HG02588 (cell line): Measurements from ENCODE around the gene PTPRF.
"Not testable (repeated sequence)": the region's sequence is repeated elsewhere in the genome, so short reads cannot be mapped to it uniquely, and the experiment has no call there.

Experiments
- ATAC-seq: cut with Tn5 transposase; IDR thresholded peaks from one replicate; pipeline ENCODE4 v1.9.1; 2021; ENCODE audit warnings: mild to moderate bottlenecking, moderate library complexity; ENCODE audit not compliant: unreplicated experiment

Gene PTPRF

DNA sequence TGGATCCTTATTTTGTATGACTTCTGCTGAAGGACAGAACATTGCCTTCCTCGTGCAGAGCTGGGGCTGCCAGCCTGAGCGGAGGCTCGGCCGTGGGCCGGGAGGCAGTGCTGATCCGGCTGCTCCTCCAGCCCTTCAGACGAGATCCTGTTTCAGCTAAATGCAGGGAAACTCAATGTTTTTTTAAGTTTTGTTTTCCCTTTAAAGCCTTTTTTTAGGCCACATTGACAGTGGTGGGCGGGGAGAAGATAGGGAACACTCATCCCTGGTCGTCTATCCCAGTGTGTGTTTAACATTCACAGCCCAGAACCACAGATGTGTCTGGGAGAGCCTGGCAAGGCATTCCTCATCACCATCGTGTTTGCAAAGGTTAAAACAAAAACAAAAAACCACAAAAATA is 91.8 kb downstream of the PTPRF start:
- no peak for ATAC-seq

DNA sequence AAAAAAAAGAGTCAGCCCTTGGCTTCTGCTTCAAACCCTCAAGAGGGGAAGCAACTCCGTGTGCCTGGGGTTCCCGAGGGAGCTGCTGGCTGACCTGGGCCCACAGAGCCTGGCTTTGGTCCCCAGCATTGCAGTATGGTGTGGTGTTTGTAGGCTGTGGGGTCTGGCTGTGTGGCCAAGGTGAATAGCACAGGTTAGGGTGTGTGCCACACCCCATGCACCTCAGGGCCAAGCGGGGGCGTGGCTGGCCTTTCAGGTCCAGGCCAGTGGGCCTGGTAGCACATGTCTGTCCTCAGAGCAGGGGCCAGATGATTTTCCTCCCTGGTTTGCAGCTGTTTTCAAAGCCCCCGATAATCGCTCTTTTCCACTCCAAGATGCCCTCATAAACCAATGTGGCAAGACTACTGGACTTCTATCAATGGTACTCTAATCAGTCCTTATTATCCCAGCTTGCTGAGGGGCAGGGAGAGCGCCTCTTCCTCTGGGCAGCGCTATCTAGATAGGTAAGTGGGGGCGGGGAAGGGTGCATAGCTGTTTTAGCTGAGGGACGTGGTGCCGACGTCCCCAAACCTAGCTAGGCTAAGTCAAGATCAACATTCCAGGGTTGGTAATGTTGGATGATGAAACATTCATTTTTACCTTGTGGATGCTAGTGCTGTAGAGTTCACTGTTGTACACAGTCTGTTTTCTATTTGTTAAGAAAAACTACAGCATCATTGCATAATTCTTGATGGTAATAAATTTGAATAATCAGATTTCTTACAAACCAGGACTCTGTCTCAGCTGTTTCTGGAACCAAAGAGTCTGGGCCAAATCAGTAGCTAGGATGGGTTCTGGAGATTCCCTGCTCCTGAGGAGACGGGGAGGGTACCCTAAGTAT is 92.5 kb downstream of the PTPRF start:
- no peak for ATAC-seq

- no peak for ATAC-seq
These were observed 94.5 kb downstream of the PTPRF start for GRCh38 chr1:43625063-43625780.

DNA sequence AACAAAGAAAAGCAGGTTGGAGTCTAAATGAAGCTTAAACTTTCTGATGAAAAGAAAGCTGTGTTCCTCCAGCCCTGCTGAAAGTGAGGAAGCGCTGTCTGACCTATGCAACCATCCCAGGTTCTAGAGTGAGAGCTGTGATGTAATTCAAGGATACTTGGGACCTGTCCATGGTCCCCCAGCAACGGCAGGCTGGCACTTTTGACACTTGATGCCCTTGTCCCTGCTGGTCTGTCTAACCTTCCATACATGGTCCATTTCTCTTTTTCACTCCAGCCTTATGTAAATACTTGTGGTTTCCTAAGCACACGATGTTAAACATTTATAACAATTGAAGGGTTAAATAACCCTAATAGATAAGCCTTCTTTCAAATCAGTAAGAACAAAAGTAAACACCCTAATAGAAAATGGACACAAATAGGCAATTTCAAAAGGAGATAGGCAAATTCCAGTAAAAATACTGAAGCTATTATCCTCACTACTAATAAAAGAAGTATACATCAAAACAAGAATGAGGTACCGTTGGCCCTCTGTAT is 101.5 kb downstream of the PTPRF start:
- ATAC-seq: no peak

DNA sequence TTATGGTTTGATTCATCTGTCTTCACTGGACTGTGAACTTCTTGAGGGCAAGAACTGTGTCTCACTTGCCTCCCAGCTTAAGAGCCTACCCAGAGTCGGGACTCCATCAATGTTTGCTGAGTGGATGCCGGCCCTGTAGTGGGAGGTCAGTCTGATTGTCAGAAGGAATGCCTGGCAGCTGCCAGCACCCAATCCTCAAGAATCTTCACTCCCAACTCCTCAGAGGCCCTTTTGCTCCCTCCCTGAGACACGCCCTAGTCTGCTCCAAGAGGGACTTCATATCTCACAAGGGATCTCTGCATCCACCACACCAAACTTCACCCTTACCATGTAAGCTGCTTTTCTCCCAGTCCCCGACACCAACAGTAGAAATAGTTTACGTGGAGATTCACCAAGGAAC is 104.0 kb downstream of the PTPRF start:
- no peak for ATAC-seq

GRCh38 chr1:43636006-43636641 is 105.4 kb downstream of the PTPRF start:
- ATAC-seq: no peak

DNA sequence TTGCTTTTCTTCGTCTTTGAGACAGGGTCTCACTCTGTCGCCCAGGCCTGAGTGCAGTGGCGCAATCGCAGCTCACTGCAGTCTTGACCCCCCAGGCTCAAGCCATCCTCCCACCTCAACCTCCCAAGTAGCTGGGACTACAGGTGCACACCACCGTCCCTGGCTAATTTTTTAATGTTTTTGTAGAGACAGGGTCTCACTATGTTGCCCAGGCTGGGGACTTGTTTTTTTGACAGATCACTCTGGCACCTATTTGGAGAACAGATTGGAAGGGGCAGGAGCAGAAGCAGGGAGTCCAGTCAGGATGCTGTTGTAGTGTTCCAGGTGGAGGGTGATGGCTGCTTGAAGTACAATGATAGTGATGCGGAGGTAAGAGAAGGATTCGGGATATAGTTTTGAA is 106.6 kb downstream of the PTPRF start:
- ATAC-seq: no peak

DNA sequence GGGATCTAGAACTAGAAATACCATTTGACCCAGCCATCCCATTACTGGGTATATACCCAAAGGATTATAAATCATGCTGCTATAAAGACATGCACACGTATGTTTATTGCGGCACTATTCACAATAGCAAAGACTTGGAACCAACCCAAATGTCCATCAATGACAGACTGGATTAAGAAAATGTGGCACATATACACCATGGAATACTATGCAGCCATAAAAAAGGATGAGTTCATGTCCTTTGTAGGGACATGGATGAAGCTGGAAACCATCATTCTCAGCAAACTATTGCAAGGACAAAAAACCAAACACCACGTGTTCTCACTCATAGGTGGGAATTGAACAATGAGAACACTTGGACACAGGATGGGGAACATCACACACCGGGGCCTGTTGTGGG is 107.7 kb downstream of the PTPRF start:
- ATAC-seq: not testable (repeated sequence)

DNA sequence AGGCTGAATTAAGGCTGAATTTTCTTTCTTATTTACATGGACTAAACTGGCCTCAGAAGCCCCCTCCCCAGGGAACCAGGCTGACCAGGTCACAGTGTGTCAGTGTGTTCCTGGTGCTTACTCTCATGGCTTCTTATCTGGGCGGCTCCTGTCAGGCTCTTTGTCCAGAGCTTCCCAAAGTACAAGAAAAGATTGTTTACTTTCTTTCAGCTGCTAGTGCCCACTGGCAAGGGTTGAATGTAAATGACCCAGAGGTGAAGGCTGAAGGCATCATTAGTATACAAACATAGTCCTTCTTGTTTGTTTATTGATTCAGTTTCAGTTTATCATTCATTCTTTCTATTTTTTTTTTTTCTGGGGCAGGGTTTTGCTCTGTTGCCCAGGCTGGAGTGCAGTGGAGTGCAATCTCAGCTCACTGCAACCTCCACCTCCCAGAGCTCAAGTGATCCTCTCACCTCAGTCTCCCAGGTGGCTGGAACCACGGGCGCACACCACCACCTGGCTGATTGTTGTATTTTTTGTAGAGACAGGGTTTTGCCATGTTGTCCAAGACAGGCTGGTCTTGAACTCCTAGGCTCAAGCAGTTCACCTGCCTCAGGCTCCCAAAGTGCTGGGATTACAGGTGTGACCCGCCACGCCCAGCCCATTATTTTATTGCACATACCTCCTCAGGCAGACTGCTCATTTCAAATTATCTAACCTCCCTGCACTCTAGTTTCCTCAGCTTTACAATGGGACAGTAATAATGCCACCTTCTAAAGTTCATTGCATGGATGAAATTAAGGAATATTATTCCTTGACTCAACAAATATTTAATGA is 109.5 kb downstream of the PTPRF start:
- ATAC-seq: no peak

- no peak for ATAC-seq
These were observed 113.9 kb downstream of the PTPRF start for GRCh38 chr1:43644558-43644957.

GRCh38 chr1:43645461-43645860 is 114.8 kb downstream of the PTPRF start:
- no peak for ATAC-seq

- ATAC-seq: not testable (repeated sequence)
These were observed 116.6 kb downstream of the PTPRF start for GRCh38 chr1:43647331-43647730.

- ATAC-seq: no peak
These were observed 117.7 kb downstream of the PTPRF start for GRCh38 chr1:43648221-43648847.

- no peak for ATAC-seq
These were observed 118.3 kb downstream of the PTPRF start for GRCh38 chr1:43648876-43649477.

- ATAC-seq: peak; percentile 57
These were observed 119.8 kb downstream of the PTPRF start for GRCh38 chr1:43650310-43651085.

GRCh38 chr1:43651188-43651587 is 120.5 kb downstream of the PTPRF start:
- ATAC-seq: no peak

GRCh38 chr1:43651902-43652301 is 121.2 kb downstream of the PTPRF start:
- ATAC-seq: no peak

DNA sequence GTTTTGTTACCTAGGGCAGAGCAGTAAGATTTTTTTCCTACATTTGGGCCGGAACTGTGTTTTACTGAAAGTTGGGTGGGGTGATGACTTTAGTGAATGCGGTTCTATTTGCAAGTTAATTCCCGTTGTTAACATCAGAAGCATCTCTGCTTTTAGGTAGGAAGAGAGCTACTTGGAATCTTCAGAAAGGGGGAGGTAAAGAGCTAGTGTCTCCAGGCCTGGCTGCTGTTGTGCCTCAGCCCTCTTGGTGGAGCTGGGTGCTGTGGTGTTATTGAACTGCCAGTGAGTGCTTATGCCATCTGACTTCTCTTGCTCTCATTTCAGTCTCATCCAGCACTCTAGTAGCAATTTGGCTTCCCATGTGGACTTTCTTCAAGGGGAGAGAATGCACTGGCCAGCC is 122.7 kb downstream of the PTPRF start:
- ATAC-seq: no peak

DNA sequence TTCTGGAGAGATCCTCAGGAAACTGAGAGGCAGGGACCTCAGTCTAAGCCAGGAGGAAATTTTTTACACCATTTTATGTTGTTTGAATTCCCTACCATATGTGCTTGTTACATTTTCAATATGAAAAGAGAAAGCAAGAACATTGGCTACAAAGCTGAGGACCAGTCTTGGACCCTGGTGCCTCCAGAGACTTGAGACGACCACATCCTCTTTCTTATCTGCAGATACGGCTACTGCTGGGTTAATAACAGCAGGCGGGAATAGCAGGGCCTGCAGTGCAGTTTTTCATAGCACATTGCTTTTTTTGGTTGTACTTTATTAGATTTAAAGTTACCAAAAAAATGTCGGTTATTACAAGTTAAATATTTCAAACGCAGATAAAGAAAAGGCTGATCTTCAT is 123.2 kb downstream of the PTPRF start:
- ATAC-seq: no peak
